Activated T-helper 9 cell treated with anti-CD3 and anti-CD28 coated beads, Interleukin-2, amount 50 U/mL, for 16 hours (primary cell): ENCODE data around the gene NDUFA13.

Experiments
- DNase-seq: peaks from one replicate; pipeline ENCODE4 v3.0.0-alpha.2; 2020; ENCODE audit warnings: low read depth

The NDUFA13 gene

DNA sequence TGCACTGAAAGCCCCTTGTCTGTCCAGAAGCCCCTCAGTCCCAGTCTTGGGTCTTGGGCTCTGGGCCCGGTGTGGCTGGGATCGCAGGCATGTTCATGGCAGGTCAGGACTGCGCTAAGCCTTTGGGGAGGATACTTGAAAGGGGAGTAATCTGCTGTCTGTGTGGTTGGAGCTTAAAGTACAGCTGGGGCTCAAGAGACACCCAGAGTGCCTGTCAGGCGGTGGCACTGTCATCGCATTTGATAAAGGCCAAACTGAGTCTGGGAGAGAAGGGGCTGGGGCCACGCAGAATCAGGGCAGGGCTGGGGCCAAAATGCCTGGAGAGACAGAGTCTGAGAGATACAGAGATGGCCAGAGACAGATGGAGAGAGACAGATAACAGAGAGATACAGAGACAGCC, 17.8 kb downstream of the NDUFA13 start:
- DNase-seq, result no peak

DNA sequence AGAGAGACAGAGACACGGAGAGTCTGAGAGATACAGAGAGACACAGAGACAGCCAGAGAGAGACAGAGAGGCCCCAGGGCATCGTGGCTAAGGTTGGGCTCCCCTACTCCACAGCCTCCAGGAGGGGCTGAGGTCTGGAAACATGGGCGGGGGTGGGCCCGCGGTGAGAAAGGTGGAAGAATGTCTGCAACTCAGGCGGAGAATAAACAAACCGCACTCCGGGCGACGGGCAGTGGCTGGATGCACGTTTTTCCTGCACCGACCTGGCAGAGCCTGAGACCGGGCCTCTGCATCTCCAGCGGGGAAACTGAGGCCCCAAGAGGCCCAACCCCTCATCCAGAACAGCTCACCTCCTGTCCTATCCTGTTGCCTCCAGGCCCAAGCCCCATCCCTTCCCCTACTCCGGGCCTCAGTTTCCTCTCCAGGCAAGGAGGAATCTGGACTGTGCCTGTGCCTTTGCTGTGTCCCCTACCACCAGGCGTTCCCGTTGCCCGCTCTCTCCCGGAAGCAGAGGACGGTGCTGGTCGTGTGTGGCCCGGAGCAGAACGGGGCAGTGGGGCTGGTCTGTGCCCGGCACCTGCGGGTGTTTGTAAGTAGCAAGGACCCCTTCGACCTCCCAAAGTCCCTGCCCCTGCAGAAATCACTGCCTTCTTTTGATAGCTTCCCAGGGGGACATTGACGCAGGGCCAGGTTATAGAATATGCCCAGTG, 18.7 kb downstream of the NDUFA13 start:
- DNase-seq, result no peak

DNA sequence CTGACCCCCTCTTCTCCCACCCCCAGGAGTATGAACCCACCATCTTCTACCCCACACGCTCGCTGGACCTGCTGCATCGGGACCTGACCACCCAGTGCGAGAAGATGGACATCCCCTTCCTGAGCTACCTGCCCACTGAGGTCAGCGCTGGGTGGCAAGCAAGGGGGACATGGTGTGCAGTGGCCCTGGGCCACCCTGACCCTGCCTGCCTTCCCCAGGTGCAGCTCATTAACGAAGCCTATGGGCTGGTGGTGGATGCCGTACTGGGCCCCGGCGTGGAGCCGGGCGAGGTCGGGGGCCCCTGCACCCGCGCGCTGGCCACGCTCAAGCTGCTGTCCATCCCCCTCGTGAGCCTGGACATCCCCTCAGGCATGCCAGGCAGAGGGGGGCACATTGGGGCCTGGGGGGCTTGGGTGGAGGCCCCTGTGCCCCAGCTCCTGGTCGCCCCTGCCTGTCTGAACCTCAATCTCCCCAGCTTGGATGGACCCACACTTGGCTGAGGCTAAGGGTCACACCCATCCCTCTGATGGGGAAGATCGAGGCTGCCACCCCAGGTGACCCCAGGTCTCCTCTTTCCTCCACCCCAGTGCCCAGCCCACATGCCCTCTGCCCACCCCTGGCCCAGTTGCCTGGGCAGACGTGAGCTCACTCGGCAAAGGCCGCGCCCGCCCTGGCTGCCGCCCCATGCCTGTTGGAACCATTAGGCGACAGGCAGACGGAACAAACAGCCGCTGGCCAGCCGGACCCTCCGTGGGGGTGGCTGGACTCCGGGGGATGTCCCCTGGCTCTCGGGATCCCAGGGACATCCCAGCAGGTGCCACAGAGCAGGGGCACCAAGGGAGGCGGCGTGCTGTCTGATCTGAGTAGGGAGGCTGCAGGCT, 19.5 kb downstream of the NDUFA13 start:
- no peak for DNase-seq

DNA sequence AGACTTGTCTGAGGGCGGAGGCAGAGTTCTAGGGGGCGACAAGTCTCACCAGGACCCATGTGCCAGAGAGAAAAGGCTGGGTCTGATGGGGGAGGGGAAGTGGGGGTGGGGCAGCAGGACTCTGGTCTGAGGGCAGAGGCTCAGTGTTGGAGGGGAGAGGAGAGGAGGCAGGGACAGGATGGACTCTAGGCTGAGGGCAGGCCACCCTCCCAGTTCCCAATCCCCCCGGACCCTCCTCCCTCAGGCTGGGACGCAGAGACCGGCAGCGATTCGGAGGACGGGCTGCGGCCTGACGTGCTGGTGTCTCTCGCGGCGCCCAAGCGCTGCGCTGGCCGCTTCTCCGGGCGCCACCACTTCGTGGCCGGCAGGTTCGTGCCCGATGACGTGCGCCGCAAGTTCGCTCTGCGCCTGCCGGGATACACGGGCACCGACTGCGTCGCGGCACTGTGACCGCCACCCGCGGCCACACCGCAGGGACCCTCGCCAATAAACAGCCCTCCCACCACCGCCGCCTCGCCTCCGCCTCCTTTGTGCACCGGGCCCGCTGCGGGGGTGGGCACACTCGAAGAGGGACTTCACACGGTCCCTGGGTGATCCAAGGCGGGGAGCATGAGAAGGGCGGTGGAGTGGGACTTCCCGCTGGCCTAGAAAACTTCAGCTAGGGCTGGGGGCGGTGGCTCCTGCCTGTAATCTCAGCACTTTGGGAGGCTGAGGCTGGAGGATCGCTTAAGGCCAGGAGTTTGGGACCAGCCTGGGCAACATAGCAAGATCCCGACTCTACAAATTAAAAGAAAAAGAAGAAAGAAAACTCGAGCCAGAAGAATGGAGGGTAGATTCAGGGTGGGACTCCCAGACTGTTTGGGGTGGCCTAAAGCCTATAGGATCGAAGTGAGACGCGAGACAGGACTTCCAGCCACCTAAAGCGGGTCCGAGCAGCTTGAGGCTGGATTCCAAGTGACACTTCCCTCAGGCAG, 21.3 kb downstream of the NDUFA13 start:
- no peak for DNase-seq

DNA sequence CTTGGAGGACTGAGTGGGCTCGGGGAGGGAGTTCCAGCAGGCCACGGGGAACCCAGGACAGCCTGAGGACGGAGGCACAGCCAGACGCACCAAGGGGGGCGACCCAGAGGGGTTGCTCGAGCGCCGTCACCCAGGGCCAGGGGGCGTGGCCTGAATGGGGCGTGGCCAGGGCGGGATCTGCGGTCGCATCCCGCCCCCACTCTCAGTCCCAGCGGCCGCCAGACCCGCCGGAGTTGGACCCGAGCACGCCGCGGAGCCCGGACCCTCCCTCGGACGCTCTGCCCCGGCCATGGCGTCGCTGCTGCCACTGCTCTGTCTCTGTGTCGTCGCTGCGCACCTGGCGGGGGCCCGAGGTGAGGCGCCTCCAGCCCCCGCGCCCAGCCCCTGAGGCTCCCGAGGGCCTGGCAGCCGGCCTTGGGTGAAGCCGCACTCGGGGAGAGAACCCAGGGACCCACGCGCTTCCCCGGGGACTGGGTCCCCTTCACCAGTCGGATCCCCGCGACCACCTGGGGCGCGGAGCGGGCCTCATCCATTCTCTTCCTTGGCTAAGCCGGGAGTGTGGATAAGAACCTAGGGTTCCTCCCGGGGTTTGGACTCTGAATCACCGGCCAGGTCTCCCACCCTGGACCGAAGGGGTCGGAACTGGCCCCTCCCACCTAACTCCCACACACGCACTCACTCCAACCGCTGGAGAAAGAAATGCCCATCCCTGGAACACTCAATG, 22.2 kb downstream of the NDUFA13 start, which contains the start of gene CILP2:
Gene CILP2 (plus strand): TSS at position 205 of the 724 bp plus-strand sequence. CDS start 85 bp downstream, at position 290.
- DNase-seq, result peak; percentile 23

DNA sequence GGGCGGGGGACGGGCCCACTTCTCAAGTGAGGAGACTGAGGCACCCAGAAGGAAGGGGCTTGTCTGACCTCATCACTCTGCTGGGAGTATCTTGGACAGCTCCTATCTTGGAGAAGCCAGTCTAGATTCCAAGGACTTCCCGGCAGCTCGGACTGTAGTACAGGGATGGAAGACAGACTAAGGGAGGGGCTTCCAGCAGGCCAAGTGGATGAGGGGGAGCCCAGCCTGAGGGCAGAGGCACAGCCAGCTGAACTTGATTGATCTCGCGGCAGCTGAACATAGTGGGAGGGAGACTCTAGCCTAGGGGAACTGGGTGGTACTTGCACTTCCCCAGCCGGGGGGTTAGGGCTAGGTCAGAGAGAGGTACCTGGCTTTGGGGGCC, 22.8 kb downstream of the NDUFA13 start:
- DNase-seq, result no peak

DNA sequence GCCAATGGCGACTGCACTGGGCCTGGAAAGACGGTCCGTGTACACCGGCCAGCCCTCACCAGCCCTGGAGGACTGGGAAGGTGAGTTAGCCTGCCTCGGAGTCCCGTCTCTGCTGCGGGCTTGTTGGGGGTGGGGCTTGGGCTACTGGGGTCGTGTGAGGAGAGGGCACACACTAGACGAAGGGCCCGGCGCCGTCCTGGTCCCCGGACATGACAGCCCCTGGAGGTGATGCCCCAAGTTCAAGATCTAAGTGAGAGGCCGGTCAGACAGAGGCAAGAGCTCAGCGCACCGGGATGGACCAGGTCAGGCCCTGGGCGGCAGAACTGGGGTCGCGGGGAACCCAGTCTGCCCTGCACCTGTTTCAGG, 23.7 kb downstream of the NDUFA13 start:
- DNase-seq, result no peak

DNA sequence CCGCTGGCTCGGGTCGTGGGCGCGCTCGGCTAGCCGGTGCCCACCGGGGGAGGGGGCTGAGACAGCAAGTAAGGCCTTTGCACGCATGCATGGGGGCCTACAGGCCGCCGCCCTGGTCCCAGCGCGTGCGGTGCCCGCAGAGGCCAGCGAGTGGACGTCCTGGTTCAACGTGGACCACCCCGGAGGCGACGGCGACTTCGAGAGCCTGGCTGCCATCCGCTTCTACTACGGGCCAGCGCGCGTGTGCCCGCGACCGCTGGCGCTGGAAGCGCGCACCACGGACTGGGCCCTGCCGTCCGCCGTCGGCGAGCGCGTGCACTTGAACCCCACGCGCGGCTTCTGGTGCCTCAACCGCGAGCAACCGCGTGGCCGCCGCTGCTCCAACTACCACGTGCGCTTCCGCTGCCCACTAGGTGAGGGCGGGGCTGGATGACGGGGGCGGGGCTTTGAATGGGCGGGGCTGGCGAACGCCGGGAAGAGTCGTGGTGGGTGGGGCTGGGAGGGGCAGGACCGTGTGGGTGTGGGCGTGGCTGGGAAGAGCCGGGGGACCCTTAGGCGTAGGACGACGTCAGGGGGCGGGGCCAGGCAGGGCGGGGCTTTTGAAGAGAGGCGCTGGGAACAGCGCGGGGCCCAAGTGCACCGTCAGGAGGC, 24.2 kb downstream of the NDUFA13 start:
- DNase-seq, result peak; percentile 53

DNA sequence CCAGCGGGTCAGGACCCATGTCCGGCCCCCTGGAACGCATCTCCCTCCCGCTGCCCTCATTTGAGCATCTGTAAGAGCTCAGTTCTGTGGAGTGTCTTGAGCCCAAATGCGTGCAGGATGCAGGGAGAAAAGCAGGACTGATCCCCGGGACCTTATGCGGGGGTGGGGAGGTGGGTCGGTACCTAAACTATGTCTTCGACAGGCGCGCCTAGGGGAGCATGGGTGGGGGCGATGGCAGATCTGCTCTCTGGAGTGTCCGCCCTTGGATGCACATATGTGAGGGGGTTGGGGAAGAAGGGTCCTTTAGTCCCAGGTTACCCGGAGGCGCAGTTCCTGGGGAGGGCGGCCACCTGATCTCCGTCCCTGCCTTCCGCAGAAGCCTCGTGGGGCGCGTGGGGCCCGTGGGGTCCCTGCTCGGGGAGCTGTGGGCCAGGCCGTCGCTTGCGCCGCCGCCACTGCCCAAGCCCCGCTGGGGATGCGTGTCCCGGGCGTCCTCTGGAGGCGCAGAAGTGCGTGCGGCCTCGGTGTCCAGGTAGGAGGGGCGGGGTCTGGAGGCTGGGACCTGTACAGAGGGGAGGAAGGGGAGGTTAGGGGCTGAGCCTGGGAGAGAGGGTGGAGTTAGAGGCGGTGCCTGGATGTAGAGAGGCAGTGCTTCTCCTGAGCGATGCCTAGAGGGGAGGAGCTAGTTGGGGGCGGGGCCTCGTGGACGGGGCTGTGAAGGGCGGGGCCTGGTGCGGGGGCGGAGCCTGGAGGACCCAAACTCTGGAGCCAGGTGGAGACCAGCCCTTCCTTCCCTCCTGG, 24.9 kb downstream of the NDUFA13 start:
- peak; percentile 64 for DNase-seq

DNA sequence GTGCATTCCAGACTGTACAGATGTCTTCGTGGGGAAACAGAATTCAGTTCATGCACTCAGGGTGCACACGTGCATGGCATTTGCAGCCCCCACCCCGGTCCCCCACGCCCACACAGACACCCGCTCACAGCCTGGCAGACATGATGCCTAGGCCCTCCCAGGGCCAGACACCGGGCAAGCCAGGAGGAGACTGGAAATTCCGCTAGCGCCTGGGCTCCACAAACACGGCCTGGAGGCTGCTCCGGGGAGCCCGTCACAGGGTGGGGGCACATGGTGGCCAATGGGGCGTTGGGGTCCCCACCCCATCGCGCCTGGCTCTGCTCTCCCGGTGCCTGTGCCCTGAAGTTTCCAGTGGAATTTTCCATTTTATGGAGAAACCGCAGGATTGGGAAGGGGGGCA, 25.6 kb downstream of the NDUFA13 start:
- no peak for DNase-seq

DNA sequence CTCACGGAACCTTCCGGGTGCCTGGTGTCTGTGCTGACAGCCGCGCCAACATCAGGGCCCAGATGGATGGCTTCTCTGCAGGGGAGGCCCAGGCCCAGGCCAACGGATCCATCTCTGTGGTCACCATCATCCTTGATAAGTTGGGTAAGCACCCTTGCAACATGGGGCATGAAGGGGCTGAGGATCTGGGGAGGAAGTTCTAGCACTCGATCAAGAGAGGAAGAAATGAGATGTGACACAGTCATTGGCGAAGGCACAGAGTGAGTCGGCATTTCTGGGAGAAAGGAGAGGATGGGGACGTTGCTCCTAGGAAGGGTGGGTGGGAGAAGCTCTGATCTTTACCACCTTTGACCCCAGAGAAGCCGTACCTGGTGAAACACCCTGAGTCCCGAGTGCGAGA, 26.5 kb downstream of the NDUFA13 start:
- DNase-seq, result no peak

DNA sequence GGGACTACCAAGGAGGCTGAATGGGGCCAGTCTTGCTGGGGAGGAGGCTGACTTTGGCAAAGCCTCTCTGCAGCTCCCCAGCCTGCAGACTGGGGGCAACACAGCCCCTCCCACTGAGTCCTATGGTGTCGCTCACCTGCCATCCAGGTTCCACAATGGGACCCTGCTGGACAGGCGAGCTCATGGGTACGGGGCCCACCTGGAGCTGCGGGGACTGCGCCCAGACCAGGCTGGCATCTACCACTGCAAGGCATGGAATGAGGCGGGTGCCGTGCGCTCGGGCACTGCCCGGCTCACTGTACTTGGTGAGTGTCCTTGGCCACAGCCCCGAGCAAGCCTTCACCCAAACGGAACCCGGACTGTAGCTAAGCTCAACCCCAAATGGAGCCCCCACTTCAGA, 27.1 kb downstream of the NDUFA13 start:
- DNase-seq, result no peak

DNA sequence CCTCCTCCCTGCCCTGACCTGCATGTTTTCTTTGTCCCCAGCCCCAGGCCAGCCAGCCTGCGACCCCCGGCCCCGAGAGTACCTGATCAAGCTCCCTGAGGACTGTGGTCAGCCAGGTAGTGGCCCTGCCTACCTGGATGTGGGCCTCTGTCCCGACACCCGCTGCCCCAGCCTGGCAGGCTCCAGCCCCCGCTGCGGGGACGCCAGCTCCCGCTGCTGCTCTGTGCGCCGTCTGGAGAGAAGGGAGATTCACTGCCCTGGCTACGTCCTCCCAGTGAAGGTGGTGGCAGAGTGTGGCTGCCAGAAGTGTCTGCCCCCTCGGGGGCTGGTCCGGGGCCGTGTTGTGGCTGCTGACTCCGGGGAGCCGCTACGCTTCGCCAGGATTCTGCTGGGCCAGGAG, 27.6 kb downstream of the NDUFA13 start:
- DNase-seq, result no peak

DNA sequence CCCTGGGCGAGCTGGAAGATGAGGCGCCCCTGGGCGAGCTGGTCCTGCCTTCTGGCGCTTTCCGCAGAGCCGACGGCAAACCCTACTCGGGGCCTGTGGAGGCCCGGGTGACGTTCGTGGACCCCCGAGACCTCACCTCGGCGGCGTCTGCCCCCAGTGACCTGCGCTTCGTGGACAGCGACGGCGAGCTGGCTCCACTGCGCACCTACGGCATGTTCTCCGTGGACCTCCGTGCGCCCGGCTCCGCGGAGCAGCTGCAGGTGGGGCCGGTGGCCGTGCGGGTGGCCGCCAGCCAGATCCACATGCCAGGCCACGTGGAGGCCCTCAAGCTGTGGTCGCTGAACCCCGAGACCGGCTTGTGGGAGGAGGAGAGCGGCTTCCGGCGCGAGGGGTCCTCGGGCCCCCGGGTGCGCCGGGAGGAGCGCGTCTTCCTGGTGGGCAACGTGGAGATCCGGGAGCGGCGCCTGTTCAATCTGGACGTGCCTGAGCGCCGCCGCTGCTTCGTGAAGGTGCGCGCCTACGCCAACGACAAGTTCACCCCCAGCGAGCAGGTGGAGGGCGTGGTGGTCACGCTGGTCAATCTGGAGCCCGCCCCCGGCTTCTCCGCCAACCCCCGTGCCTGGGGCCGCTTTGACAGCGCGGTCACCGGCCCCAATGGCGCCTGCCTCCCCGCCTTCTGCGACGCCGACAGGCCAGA, 28.4 kb downstream of the NDUFA13 start:
- no peak for DNase-seq

DNA sequence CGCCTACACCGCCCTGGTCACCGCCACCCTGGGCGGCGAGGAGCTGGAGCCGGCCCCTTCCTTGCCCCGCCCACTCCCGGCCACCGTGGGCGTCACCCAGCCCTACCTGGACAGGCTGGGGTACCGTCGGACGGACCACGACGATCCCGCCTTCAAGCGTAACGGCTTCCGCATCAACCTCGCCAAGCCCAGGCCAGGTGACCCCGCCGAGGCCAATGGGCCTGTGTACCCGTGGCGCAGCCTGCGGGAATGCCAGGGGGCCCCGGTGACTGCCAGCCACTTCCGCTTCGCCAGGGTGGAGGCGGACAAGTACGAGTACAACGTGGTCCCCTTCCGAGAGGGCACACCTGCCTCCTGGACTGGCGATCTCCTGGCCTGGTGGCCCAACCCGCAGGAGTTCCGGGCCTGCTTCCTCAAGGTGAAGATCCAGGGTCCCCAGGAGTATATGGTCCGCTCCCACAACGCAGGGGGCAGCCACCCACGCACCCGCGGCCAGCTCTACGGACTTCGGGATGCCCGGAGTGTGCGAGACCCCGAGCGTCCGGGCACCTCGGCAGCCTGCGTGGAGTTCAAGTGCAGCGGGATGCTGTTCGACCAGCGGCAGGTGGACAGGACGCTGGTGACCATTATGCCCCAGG, 29.0 kb downstream of the NDUFA13 start:
- DNase-seq, result no peak

DNA sequence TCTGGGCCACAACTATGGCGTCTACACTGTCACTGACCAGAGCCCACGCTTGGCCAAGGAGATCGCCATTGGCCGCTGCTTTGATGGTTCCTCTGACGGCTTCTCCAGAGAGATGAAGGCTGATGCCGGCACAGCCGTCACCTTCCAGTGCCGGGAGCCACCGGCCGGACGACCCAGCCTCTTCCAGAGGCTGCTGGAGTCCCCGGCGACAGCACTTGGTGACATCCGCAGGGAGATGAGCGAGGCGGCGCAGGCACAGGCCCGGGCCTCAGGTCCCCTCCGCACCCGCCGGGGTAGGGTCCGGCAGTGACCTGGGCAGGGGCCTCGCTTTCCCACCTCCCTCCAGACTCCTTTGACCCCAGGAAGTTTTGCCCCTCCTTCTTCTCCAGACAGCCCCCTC, 29.7 kb downstream of the NDUFA13 start:
- no peak for DNase-seq

DNA sequence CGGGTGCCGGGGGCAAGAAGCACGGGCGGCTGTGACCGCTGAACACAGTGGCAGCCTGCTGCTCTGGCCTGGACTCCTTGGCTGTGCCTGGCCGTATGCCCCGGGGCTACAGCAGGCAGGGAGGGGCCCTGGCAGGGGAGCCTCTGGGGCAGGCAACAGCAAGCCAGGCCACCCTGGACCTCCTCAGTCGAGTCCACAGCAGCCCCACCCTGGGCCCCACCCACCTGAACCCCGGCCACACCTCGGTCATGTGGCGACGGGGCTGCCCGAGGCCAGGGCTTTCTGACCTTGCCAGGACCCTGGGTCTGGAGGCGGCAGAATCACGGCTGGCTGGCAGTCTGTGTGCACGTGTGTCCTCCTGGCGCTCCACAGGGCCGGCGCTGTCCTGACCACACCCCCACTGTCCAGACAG, 30.7 kb downstream of the NDUFA13 start:
- DNase-seq, result no peak

DNA sequence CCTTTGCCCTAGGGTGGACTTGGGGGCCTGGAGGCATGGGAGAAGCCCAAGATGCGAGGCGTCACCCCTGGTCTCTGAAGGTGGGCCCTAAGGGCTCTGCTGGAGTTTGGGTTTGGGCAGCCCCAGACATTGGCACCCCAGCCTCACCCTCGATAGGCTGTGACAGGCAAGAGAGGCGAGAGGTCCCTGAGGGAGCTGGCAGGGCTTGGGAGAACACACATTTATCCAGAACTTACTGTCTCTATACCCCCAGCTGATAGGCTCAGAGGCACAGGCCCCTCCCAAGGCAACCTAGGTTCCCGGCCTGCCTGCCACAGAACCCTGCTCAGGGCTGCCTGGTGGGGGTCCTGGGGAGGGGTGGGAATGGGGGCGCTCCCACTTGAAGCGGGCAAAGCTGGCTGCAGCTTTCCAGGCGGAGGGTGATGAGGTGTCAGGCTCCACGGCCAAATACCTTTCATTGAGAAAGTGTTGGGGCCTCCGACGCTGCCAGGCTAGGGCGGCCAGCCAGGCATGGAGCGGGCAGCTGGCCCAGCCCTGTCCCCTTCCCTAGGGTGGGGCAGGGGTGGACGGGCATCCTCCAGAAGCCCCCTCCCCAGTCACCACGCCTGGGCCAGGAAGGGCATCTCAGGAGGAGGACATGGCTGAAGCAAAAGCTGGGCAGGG, 31.8 kb downstream of the NDUFA13 start:
- DNase-seq, result no peak
